HG03095 (cell line): ENCODE data around the gene RGS9.
A peak's percentile ranks its signal among the peaks of the same experiment; 100 is the strongest.
"Not testable (repeated sequence)": the region's sequence is repeated elsewhere in the genome, so short reads cannot be mapped to it uniquely, and the experiment has no call there.

Experiments
- ATAC-seq: cut with Tn5 transposase; IDR thresholded peaks from one replicate; pipeline ENCODE4 v1.9.1; 2021; ENCODE audit warnings: moderate library complexity; ENCODE audit not compliant: unreplicated experiment

The RGS9 gene

GRCh38 chr17:65109990-65110680 lies 27.0 kb upstream of the RGS9 start:
- no peak for ATAC-seq

- no peak for ATAC-seq
Measured at GRCh38 chr17:65115839-65116238, 21.3 kb upstream of the RGS9 start.

- ATAC-seq, result not testable (repeated sequence)
Measured at GRCh38 chr17:65116515-65116914, 20.7 kb upstream of the RGS9 start.

DNA sequence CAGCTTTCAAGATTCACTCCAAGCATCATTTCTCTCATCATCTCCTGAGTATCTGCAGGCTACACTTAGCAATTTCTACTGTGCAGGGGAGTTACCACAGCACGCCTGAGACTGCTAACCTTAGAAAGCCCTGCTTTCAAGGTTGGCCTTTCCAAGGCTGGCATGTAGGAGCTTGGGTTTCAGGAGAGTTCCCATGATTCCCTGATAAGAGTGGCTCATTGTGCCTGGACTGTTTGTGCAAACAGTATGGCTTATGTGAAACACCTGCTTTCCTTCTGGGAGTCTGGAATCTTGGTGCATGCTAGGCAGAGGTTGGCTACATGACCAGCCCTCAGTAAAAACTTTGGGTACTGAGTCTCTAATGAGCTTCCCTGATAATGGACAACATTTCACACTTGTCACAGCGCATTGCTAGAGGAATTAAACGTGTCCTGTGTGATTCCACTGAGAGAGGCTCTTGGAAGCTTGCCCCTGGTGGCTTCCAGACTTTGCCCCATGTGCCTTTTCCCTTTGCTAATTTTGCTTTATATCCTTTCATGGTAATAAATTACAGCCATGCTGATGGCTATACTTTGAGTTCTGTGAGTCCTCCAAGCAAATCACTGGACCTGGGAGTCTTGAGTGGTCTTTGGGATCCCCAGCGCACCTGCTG lies 19.7 kb upstream of the RGS9 start:
- ATAC-seq, result no peak

DNA sequence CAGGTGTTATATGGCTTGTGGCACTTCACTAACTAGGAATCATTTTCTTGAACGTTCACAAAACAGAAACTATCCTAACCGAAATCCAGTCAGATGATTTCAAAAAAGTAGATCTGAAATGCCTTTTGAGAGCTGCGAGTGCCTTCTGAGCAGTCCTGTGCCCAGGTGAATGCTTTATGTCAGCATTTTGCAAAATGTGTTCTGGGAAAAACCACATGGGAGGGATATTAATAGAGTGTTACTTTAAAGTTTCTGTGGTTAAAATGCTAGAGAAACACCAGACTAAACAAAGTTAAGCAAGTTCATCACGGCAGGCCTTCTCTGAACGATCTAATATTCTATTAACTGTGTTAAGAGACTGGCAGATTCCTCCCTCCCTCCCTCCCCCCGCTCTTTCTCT lies 15.8 kb upstream of the RGS9 start:
- ATAC-seq, result no peak

GRCh38 chr17:65121916-65122806 lies 15.0 kb upstream of the RGS9 start:
- ATAC-seq, result no peak

DNA sequence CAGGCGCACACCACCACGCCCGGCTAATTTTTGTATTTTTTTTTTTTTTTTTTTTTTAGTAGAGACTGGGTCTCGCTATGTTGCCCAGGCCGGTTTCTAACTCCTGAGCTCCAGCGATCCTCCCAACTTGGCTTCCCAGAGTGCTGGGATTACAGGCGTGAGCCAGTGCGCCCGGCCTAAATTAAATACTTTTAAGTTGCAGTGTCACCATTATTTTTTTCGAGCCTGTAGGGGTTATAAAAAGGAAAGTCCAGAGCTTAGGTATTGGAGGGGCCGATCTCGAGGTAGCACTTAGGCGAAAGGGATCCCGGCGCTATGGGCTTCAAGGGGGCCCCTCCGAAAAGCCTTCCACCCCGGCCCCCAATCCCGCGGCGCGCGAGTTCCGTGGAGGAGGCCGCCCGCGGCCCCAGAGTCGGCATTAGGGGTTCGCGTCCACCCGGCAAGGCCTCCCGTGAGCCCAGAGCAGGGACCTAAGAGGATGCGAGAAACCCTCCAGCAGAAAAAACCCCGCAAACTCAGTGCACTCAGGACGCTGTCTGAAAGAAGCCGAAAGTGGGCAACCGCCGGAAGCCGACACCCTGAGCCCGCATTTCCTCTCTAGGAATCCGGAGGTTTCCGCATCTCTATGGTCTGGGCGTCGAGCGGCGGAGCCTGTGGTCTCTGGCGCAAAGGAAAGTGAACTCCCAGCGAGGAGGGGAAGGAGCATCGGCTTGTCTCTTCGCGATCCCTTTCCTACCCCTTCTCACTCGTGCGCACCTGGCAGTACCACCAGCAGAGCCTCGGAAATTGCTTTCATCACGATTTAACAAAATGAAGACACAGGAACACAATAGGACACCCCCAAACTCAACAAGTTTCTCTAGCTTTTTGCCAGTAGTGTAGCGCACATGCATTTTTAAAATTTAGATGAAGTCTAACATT lies 14.1 kb upstream of the RGS9 start:
- ATAC-seq, result peak; percentile 62

DNA sequence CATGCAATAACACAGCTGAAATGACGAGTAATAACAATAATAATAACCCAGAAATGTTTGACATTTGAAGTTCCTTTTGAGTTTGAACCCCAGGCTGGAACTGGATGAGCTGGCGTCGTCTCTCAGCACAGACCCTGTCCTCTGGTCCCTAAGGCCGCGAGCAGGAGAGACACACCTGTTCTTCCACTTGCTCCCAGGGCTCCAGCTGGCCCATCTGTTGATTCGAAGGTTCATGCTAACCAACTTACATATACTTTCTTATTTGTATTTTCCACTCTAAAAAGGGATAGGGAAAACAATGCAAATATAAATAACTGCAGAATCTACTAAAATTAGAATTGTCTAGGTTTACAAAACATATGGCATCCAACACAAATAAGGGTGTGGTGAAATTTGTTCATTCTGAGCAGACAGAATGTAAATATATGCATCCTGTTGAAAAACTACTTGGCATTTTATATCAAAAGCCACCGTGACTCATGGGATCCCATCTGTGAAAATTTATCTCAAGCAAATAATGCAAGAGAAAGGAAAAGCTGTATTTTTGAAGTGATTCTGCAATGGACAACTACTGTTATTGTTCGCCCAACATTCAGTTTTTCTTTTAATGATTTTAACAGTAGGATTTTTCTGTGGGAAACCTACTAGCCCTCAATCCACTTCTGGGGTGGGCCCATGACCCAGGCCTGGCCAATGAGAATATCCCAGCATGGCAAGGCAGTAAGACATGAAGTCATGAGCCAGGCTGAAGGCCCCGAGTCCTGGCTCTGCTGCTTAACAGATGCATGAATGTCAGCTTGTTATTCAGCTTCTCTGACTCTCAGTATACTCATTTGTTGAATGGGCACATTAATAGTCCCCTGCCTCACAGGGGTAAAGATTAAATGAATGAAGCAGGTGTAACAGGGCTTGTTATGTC lies 13.2 kb upstream of the RGS9 start:
- ATAC-seq, result no peak

- ATAC-seq, result no peak
Measured at GRCh38 chr17:65130832-65131231, 6.3 kb upstream of the RGS9 start.

GRCh38 chr17:65131240-65131639 lies 5.9 kb upstream of the RGS9 start:
- no peak for ATAC-seq

DNA sequence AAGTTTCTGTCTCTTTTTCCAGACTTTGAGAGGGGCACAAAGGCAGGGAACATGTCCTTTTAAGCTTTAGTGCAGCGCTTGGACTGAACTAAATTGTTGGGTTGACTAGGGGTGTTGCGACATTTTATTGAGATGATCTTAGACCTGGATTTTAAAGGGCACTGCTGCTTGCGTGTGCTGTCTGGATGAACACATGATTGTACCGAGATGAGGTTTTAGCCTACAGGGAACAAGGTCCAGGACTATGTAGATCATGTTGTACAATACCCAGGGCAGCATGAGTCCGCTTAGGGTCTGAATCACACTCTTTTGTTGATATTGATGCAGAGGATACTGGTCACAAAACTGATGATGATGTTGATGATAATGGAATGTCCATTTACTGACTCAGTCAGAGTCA lies 5.2 kb upstream of the RGS9 start:
- ATAC-seq, result no peak

- no peak for ATAC-seq
Measured at GRCh38 chr17:65134035-65134434, 3.1 kb upstream of the RGS9 start.

DNA sequence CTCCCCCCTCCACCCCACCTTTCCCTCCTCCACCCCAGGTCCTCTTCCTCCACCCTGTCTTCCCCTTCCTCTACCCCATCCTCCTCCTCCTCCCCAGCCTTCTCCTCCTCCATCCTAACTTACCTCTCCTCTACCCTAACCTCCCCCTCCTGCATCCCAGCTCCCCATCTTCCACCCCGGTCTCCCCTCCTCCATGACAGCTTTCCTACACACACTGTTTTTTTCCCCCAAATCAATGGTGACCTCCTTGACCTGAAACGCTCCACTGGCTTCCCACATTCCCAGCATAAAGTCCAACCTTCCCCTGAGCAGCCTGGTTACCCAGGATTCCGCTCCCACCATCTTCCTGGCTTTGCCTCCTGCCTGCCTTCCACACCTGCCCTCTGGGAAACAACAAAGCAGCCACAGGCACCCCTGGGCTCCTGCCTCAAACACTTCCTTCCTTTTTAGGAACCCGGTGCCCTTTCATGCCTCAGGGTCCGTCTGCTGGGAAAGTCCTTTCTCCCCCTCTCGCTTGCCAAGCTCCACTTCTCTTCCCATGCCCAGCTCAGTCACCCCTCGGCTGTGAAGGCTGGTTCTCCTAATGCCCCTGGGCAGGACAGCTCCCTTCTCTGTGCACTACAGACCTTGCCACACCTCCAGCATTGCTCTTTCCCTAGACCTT lies 2.1 kb downstream of the RGS9 start:
- no peak for ATAC-seq

- no peak for ATAC-seq
Measured at GRCh38 chr17:65142247-65142646, 5.1 kb downstream of the RGS9 start.

GRCh38 chr17:65143889-65144604 lies 6.9 kb downstream of the RGS9 start:
- no peak for ATAC-seq

- no peak for ATAC-seq
Measured at GRCh38 chr17:65145743-65146142, 8.6 kb downstream of the RGS9 start.

- no peak for ATAC-seq
Measured at GRCh38 chr17:65147955-65148354, 10.8 kb downstream of the RGS9 start.

- ATAC-seq, result peak; percentile 80
Measured at GRCh38 chr17:65154770-65155589, 17.8 kb downstream of the RGS9 start.
